HG03571 (cell line): Measurements from ENCODE around the gene H6PD.

Experiments
- ATAC-seq: cut with Tn5 transposase; IDR thresholded peaks from one replicate; pipeline ENCODE4 v1.9.1; 2021; ENCODE audit not compliant: unreplicated experiment

H6PD gene

DNA sequence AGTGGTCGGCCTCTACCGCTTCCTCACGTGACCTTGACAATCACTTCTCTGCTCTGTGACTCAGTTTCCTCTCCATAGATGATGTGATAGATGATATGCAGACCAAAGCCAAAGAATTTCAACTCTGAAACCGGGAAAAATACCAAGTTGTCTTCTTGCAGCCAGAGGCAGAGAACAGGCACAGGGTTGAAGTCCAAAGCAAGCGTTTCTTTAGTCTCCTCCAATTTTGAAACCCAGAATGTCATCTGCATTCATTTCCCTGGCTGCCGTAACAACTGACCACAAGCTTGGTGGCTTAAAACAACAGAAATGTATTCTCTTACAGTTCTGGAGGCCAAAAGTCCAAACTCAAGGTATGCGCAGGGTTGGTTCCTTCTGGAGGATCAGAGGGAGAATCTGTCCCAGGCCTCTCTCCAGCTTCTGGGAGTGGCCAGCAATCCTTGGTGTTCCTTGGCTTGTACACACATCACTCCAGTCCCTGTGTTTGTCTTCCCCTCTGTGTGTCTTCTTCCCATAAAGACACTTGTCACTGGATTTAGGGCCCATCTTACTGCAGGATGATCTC lies 30.3 kb upstream of the H6PD start:
- ATAC-seq, result no peak

- no peak for ATAC-seq
These were observed 27.5 kb upstream of the H6PD start for GRCh38 chr1:9207086-9207485.

DNA sequence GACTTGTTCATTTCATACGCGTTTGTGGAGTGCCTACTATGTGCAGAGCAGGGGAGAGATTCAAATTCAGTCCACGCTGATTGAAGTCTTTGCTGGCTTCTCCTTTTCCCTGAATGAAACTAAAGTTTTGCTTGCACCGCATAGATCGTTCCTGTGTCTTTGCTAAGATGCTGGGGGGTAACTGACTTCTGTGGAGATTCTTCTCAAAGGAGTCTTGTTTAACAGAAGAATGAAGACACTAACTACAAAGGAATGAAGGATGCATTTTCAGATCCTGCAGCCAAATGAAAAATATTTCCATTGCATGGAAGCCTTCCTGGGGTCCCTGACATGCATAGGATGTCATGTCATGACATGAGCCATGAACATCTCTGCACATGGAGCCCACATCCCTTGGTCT lies 26.9 kb upstream of the H6PD start:
- no peak for ATAC-seq

DNA sequence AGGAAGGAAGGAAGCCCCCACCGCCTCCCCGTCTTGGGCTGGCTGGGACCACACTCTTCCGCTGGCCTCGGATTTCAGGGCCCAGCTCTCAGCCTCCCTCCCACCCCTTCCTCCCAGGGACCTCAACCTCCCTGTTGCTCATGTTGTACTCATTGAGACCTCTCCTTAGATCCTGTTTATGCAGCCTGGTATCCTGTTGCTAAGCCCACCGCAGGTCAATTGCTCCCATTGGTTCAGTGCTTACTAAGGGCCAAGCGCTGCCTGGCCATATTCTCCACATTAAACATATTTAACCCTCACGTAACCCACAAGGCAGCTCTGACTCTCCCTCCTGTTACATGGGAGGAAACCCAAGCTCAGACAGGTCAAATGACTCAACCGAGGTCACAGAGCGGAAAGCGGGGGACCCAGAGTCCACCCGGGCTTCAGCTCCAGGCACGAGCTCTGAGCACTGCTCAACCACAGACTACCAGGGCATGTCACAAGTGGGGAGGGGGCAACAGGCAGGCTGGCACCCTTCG lies 23.2 kb upstream of the H6PD start:
- ATAC-seq, result no peak

DNA sequence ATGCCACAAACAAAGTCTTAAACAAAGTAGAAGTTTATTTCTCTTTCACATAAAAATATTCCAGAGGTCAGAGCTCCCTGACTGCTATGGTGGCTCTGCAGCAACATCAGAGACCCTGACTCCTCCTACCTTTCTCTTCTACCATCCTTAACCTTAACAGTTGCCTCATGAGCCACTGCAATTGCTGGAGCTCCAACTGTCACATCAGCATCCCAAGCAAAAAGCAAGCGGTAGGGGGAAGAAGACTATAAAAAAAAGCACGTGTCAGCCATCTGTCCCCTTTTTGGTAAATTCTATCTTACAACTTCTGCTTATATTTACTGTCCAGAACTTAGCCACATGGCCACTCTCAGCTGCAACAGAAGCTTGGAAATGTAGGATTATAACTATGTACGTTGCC lies 21.8 kb upstream of the H6PD start:
- no peak for ATAC-seq

- no peak for ATAC-seq
These were observed 20.6 kb upstream of the H6PD start for GRCh38 chr1:9213956-9214355.

GRCh38 chr1:9218917-9219316 lies 15.7 kb upstream of the H6PD start:
- no peak for ATAC-seq

DNA sequence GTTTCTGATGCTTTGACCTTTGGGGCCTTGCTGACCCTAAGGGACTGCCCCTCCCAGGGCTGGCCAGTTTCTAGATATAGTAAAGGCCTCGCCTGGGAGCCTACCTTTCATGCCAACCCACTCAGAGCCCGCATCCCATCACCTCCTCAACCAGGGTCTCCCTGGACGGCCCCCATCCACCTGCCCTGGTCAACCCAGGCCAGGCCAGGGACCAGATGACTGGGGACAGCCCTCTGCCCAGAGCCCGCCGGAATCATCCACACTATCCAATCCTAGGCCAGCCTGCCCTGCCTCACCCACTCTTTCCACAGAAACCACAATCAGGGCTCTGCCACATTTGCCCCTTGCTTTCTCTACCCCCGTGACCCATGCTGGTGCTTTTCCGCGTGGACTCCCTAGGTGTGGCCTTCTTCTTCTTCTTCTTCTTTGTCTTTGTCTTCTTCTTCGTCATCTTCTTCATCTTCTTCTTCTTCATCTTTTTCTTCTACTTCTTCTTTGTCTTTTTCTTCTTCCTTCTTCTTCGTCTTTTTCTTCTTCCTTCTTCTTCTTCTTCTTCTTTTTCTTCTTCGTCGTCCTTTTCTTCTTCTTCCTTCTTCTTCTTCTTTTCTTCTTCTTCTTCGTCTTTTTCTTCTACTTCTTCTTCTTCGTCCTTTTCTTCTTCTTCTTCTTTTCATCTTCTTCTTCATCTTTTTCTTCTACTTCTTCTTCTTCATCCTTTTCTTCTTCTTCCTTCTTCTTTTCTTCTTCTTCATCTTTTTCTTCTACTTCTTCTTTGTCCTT lies 11.5 kb upstream of the H6PD start:
- no peak for ATAC-seq

- ATAC-seq, result no peak
These were observed 9.7 kb upstream of the H6PD start for GRCh38 chr1:9224664-9225410.

DNA sequence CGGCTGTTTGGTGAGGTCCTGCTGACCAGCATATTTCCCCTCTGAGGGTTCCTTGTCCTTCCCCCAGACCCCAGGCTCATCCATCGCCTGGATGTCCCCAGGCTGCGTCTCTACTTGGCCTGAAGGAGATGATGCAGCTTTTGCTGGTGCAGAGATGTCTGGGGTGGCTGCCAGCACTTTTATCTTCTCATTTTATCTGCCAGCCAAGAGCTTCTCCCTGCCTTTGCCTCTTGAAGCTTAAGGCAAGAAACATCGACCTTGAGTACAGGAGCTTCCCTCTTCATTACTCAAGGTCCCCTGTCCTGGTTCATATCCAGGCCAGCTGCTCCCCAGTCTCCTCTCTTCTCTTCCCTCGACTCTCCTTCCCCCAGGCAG lies 9.2 kb upstream of the H6PD start:
- no peak for ATAC-seq

GRCh38 chr1:9228609-9229008 lies 6.0 kb upstream of the H6PD start:
- ATAC-seq, result no peak

DNA sequence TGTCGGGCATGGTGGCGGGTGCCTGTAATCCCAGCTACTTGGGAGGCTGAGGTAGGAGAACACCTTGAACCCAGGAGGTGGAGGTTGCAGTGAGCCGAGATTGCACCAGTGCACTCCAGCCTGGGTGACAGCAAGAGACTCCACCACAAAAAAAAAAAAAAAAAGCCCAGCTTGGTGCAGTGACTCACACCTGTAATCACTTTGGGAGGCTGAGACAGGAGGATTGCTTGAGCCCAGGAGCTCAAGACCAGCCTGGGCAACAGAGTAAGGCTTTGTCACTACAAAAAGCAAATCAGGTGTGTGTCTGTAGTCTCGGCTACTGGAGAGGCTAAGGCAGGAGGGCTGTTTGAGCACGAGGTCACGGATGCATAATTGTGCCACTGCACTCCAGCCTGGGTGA lies 5.0 kb upstream of the H6PD start:
- ATAC-seq, result no peak

- no peak for ATAC-seq
These were observed 3.6 kb upstream of the H6PD start for GRCh38 chr1:9230869-9231533.

DNA sequence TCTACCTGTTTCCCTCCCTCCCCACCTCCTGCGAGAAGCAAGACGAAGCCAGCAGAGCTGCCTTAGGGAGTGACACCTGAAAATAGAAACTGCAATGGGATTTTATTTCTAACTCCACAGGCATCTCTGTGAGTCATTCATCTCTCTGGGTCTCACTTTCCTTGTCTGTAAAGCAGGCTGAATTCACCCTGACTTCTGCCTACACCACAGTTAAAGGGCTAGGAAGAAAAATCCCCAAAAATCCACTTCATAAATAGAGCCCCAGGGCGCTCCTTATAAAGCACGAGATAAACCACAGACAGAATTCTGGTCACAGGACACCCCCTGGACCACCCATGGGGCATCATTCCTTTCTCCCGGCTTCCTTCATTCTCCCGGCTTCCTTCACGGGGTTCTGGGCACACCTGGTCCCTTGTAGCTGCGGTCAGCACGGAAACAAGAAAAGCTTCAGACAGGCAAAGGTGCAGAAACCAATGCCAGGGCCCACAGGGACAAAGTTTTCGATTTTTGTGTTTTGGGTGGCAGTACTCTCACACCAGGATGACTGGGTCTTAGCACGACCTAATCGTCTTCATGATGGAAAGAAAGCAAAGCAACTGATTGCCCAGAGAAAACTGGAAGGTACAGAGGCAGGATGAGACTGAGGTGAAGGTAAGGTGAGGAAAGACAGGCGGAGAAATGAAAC lies 2.8 kb upstream of the H6PD start:
- ATAC-seq, result no peak

- no peak for ATAC-seq
These were observed 1.2 kb upstream of the H6PD start for GRCh38 chr1:9233241-9233941.

DNA sequence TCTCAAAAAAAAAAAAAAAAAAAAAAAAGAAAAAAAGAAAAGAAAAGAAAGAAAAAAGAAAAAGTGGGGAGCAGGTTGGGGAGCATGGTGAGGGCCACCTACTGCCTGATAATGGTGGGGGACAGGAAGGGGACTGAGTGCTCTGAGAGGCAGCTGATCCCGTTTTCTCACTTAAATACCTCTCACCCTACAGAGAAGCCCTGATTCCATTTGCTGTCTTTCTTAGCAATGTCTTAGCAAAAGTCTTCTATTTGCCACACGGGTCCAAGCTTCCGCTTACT lies 692 bp upstream of the H6PD start:
- no peak for ATAC-seq

DNA sequence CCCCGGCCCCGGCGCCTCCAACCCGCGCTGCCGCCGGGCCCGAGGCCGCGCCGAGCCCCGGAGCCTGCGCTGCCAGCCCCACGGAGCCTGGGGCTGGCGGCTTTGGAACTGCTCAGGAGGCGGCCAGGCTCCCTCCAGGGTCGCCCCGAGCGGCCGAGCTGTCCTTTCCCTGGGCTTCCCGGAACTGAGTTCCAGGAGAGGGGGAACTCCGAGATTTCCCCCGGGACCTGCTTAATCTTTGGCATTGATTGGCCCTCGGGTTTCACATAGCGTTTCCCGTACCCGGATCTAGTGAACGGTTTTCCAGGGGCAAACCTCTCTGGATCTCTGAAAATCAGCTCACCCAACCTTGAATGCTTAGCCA lies 504 bp downstream of the H6PD start:
- ATAC-seq, result no peak

DNA sequence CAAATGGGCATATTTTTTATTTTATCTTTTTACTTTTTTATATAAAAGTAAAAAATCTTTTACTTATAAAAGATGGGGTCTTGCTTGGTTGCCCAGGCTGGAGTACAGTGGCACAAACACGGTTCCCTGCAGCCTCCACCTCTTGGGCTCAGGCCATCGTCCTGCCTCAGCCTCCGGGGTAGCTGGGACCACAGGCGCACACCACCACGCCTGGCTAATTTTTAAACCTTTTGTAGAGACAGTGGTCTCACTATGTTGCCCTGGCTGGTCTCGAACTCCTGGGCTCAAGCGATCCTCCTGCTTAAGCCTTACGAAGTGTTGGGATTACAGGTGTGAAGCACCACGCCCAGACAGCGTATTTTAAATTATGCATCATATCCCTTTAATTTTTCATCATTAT lies 986 bp downstream of the H6PD start:
- ATAC-seq, result no peak

GRCh38 chr1:9238134-9238533 lies 3.6 kb downstream of the H6PD start:
- no peak for ATAC-seq

GRCh38 chr1:9238550-9238949 lies 4.0 kb downstream of the H6PD start:
- no peak for ATAC-seq
